ENCODE data around the gene RTN4R. TPM values are rescaled to one million over a fixed set of nuclear protein-coding genes. Genes with fewer than 3 reads are reported as not detected.

RTN4R gene
- total and polyA plus RNA-seq, 2 of the 8 experiments (the other 6 are each of a cell fraction or from before 2014, with no cell fraction given), result 21.8 to 41.3 TPM

DNA sequence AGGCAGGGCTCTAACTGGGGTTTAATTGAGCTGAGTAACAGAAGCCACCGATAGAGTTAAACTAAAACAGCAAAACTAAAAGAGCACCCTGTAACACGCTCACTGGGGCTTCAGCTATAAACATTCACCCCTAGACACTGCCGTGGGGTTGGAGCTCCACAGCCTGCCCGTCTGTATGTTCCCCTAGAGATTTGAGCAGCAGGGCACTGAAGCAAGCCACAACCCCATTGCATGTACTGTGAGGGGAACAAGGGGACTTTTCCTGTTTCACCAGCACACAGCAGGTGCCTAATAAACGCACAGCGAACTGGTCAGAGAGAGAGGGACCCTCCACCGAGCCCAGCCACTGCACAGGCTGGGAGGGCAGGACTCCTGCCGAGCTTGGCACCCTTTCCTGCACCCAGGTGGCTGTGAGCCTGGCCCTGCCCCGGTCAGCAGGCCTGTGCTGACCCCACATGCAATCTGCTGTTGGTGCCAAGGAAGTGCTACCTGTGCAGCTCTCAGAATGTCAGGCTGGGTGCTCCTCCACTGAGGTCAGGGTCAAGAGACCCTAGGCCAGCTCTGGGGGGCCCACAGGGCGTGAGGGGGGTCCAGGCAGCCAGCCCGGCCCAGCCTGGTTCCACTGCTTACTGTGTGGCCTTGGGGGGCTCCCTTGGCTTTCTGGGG, 31.9 kb downstream of the RTN4R start (continued):
- TF ChIP-seq, protein P1, sequence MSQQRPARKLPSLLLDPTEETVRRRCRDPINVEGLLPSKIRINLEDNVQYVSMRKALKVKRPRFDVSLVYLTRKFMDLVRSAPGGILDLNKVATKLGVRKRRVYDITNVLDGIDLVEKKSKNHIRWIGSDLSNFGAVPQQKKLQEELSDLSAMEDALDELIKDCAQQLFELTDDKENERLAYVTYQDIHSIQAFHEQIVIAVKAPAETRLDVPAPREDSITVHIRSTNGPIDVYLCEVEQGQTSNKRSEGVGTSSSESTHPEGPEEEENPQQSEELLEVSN (IDR thresholded peaks at IDR 0.05), result no peak

Measured in H1 (cell line).